Glomerular visceral epithelial cell (primary cell): ENCODE results near the gene WASHC2C.
A peak's percentile ranks its signal among the peaks of the same experiment; 100 is the strongest.
"Not testable (repeated sequence)": the region's sequence is repeated elsewhere in the genome, so short reads cannot be mapped to it uniquely, and the experiment has no call there.

ENCODE experiments used
- DNase-seq: peaks from one replicate; pipeline ENCODE4 v3.0.0-alpha.2; 2016; ENCODE audit errors: extremely low spot score

WASHC2C gene

GRCh38 chr10:45761622-45762021 lies 34.6 kb downstream of the WASHC2C start:
- not testable (repeated sequence) for DNase-seq

- DNase-seq: not testable (repeated sequence)
Measured at GRCh38 chr10:45763037-45763436, 36.0 kb downstream of the WASHC2C start.

GRCh38 chr10:45768334-45768733 lies 41.3 kb downstream of the WASHC2C start:
- DNase-seq: not testable (repeated sequence)

GRCh38 chr10:45771757-45772461 lies 44.8 kb downstream of the WASHC2C start:
- not testable (repeated sequence) for DNase-seq

DNA sequence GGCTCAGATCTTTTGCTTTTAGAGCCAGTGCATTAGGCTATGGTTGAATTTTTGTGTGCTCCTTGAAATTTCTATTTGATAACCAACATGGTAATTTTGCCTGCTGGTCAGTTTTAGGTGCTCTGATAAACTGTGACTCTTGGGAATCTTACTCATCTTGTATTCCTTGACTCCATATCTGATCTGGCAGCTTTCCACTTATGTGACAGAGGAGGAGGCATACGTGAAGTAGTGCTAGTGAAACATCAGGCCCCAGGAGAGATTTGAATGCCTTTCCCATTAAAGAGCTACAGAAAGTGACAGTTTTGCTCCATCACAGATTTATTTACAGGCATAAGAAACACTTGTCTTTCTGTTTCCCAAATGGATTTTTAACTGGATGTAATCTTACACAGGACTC lies 59.2 kb downstream of the WASHC2C start:
- DNase-seq: not testable (repeated sequence)

DNA sequence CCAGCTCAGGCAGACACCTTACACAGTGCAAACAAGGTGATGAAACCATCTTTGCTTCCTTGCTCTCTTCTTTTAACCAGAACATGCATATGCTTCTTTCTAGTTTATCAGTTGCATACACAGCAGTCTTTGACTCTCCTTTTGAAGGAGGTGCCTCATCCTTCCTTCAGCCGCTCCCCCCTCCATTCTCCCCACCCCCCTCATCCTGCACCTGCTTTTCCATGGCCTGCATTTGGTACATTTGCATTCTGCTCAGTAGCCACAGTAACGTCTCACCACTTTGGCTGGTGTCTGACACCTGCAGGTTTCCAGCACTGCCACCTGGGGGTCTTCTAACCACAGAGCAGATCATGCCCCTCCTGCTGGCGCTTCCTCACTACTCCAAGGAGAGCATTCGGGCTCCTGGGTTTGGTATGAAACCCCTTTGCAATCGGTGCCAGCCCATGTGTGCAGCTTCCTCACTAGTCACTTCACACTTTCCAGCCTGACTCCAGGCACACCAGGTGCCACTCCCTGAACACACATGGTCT lies 60.2 kb downstream of the WASHC2C start:
- DNase-seq: not testable (repeated sequence)

- DNase-seq: not testable (repeated sequence)
Measured at GRCh38 chr10:45789991-45790390, 62.9 kb downstream of the WASHC2C start.

- DNase-seq: not testable (repeated sequence)
Measured at GRCh38 chr10:45790694-45791426, 63.8 kb downstream of the WASHC2C start.

DNA sequence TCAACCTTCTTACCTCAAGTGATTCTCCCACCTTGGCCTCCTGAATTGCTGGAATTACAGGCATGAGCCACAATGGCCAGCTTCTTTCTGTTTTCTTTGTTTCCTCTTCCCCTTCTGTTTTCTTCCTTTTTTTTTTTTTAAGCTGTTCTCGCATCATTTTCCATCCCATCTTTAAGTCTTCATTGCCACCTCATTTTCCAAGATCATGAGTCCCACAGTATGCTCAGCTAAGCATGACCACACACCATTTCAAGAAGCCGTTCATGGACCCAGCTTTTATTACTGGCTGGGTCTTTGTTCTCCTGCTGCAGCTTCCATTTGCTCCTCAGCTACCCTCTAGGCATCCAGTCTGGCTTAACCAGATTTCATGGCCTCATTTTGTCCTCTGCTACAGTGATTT lies 67.7 kb downstream of the WASHC2C start:
- DNase-seq: not testable (repeated sequence)

DNA sequence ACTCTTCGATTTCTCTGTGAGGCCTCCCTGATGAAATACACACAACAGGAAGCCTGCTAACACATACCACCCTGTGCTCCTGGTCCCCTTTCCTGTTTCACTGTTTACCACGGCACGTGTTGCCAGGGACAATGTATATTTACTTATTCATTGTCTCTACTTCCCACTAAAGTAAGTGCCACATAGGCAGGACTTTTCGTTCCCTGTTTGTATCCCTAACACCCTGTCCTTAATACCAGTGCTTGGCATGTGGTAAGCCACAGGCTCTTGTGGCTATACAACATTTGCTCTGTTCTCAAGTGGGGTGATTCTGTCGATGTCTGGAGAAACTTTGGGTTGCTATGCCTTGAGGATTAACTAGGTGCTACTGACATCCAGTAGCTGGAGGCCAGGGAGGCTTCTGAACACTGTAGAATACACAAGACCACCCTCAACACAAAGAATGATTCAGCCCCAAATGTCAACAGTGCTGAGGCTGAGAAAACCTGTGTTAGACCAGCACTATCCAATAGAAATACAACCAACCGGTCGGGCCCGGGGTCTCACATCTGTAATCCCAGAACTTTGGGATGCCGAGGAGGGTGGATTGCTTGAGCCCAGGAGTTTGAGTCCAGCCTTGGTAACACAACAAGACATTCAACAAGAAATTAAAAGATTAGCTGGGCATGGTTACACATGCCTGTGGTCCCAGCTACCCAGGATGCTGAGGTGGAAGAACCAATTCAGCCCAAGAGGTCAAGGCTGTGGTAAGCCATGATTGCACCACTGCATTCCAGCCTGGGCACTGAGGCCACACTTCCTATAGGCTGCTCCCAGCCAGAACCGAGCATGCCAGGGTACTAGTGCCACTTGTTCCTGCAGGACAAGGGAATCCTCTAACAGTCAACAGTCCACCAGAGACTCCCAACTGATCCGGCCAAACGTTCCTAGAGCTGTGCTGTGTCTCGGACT lies 76.3 kb downstream of the WASHC2C start:
- DNase-seq: peak; percentile 88

DNA sequence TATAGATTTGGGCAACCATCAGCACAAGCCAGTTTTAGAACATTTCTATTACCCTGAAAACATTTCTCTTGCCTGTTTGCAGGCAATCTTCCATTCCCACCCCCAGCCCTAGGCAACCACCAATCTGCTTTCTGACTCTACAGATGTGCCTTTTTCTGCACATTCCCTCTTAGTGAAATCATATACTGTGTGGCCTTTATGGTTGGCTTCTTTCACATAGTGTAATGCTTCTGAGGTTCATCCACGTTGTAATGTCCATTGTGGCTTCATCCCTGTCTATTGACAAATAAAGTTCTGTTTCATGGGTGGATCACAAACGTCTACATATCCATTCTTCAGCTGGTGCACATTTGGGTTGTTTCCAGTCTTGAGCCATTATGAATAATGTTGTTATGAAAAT lies 77.9 kb downstream of the WASHC2C start:
- DNase-seq: peak; percentile 31

DNA sequence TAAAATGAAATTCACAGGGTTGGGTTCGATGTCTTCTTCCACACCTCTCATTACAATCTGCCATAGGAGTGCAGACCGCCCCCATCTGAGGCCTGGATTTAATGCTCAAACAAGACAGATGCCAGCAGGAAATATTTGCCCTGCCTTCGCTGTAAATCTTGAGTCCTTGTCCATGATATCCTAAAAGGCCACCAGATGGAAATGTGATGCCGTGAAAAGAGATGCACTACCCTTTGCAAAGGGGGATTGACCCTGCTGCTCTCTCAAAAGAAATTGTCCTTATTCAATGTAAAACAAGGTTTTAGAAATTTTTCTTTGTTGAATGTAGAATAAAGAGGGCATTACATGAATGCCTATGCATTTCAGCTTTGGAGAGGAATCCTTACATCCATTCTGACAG lies 82.8 kb downstream of the WASHC2C start:
- no peak for DNase-seq

DNA sequence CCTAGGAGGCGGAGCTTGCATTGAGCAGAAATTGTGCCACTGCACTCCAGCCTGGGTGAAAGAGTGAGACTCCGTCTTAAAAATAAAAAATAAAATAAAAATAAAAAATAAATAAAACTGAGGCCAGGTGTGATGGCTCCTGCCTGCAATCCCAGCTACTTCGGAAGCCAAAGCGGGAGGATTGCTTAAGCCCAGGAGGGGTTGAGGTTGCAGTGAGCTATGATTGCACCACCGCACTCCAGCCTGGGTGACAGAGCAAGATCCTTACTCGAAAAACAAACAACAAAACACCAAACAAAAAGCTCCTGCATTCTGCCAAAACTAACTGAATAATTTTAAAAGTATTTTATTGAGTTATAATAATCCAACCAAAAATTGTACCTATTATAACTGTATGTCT lies 84.0 kb downstream of the WASHC2C start:
- DNase-seq: no peak

DNA sequence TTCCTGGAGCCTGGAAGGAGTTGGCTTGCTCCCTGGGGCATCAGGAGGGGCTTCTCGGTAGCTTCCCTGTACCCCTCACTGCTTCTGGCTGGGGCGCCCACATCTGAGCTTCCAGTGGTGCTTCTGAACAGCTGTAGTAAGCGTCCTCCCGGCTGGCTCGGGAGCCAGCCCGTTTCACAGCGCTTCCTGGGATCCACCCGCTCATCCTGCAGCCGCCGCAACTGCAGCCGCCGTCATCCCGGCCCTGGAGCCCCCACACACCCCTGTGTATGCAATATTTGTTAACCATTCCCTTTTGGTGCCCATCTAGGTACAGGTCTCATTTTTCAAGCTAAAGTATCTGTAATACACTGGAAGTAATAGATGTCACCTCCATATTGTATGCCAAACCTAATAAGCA lies 85.9 kb downstream of the WASHC2C start:
- DNase-seq: not testable (repeated sequence)

GRCh38 chr10:45814146-45814545 lies 87.1 kb downstream of the WASHC2C start:
- DNase-seq: not testable (repeated sequence)

GRCh38 chr10:45817130-45817859 lies 90.2 kb downstream of the WASHC2C start:
- no peak for DNase-seq

GRCh38 chr10:45817912-45818311 lies 90.8 kb downstream of the WASHC2C start:
- DNase-seq: no peak

GRCh38 chr10:45819552-45819951 lies 92.5 kb downstream of the WASHC2C start:
- no peak for DNase-seq

DNA sequence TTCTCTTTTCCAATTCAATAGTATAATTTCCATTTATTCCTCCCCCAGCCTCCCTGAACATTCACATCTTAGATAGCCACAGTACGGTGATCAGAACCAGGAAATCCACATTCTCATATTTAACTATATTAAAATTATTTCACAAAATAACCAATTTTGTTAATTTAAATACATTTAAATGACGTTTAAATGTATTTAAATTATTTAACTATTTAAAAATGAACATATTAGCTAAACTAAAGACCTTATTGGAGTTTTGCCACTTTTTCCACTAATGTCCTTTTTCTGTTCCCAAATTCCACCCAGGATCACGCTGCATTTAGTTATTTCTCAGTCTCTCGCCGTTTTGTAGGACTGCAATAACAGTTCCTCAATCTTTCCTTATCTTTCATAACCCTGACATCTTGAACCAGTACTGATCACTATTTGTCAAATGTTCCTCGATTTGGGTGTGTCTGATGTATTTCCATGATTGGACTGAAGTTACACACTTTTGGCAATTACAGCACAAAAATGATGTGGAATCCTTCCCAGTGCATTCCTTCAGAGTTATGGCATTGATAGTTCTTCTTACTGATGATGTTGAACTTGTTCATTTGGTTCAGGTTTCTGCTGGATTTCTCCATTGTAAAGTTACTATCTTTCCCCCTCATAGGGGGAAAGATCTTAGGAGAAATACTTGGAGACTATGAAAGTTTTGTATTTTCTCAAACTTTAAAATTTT lies 93.2 kb downstream of the WASHC2C start:
- not testable (repeated sequence) for DNase-seq

GRCh38 chr10:45822918-45823317 lies 95.9 kb downstream of the WASHC2C start:
- DNase-seq: not testable (repeated sequence)
